ENCODE measurements around the gene COA4. TPM values are rescaled to one million over a fixed set of nuclear protein-coding genes. Genes with fewer than 3 reads are reported as not detected.
A peak's percentile ranks its signal among the peaks of the same experiment; 100 is the strongest.

The COA4 gene
- total RNA-seq, 1 experiment from 2014 or later: 112 TPM

DNA sequence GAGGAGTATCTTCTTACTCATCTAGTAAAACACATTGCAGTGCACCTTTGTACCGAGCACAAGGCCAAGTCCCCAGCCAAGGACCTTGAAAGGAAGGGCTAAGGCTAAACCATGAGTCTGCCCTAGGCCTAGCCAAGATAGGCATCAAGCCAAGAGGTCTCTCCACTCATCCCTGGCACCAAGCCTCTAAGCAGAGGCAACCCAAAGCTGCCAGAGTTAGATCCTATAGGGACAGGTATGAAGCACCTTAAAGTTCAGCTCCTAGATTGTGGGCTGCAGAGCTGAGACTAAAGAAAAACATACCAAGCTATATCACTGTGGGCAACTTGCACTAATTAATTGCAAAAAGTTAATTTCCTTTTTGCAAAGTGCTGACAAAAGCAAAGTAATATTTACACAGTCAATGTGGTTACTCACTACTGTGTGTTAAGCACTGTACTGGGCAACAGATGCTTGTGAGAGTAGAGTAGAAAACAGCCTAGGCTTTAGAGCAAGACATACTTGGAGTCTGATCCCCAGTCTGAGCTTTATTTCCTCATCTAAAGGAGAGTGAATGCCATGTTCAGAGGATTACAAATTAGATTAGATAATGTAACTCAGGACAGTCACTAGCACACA is 7.2 kb downstream of the COA4 start:
- DNase-seq (ENCODE audit: low spot score): no peak
- in situ Hi-C loops (cut with HindIII; ENCODE audit: low sequenced_read_pairs): no loop called here

DNA sequence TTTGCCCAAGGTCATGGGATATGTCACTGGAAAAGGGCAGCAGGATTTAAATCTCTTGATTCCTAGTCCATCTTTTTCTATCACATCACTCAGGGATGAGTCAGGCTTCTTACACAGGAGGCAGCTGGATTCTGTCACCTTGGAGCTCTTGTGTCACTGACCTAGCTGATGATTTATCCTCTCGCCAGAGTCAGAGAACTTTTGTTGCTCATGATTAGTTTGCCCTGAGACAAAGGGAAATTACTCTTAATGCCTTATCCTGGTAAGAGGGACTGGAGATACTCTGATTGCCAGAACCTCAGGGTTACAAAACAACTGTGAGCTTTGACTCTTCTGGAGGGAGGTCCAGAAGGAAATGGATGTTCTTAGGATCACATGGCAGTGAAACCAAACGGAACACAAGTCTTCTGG is 10.1 kb downstream of the COA4 start:
- in situ Hi-C loops (cut with HindIII; ENCODE audit: low sequenced_read_pairs): no loop called here
- no peak for DNase-seq (ENCODE audit: low spot score)

DNA sequence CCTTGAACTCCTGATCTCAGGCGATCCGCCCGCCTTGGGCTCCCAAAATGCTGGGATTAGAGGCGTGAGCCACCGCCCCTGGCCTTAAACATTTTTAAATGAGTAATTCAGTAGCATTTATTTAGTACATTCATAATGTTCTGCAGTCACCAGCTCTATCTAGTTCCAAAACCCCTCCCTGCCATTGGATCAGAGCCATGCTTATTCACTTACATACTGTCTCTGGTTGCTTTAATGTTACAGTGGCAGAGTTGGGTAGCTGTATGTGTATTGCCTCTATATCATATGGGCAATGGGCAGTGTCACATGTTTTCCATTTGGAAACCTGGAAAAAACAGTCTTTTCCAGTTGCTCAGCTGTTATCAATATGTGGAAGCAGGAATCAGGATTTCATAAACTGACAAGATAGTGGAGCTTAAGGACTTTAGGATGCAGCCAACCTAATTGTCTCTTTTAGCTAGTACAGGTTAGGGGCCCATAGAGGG is 10.5 kb downstream of the COA4 start:
- in situ Hi-C loops (cut with HindIII; ENCODE audit: low sequenced_read_pairs): no loop called here
- no peak for DNase-seq (ENCODE audit: low spot score)

DNA sequence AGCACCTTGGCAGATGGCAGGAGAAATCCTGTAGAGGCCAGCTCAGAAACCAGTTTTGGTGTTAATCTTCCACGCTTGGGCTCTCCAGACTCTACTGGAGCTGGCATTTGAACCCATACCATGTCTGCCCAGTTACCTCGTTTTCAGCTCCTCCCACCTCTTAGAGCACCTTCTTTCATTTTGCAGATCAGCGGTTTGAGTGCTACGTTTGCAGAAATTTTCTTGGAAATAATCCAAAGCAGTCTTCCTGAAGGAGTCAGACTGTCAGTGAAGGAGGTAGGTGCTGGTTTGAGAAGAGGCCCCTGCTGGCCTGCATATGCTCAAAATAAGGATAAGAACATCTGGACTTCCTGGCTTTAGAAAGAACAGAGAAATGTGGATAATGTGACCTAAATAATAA is 13.7 kb downstream of the COA4 start:
- in situ Hi-C loops (cut with HindIII; ENCODE audit: low sequenced_read_pairs): no loop called here
- DNase-seq (ENCODE audit: low spot score): no peak

DNA sequence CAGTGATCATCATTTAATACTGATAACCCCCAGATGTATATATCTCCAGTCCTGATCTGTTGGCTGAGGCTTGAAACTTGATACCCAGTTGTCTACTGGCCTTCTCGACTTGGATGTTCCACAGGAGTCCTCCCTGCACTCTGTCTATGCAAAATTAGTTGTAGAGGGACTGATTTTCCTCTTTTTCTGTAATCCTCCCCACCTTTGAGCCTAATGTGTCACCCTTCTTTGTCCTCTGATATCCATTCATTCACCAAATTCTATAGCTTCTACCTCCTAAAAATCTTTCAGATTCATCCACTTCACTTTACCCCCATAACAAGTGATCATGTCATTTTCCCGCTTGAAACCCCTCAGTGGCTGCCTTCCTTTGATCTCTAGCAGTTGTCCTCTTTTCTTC is 16.4 kb downstream of the COA4 start:
- in situ Hi-C loops (cut with HindIII; ENCODE audit: low sequenced_read_pairs): no loop called here

DNA sequence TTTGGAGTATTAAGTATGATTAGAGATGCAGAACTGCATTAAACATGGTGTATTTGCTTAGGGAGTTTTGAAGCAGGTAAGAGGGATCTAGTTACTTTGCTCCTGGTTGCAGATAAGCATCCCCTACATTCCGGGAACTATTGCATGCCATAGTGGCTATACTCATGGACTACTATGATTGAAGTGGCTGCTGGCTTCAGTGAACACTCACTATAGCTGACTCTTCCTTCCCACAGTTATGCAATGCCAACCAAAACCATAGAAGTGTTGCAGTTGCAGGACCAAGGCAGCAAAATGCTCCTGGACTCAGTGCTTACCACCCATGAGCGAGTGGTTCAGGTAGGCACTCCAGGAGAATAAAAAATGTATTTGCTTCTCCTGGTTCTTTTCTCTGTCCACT is 17.0 kb downstream of the COA4 start:
- no peak for DNase-seq (ENCODE audit: low spot score)
- in situ Hi-C loops (cut with HindIII; ENCODE audit: low sequenced_read_pairs): no loop called here

More for the DNA sequence above, 16.4 kb downstream of the COA4 start:
- DNase-seq (ENCODE audit: low spot score): no peak

DNA sequence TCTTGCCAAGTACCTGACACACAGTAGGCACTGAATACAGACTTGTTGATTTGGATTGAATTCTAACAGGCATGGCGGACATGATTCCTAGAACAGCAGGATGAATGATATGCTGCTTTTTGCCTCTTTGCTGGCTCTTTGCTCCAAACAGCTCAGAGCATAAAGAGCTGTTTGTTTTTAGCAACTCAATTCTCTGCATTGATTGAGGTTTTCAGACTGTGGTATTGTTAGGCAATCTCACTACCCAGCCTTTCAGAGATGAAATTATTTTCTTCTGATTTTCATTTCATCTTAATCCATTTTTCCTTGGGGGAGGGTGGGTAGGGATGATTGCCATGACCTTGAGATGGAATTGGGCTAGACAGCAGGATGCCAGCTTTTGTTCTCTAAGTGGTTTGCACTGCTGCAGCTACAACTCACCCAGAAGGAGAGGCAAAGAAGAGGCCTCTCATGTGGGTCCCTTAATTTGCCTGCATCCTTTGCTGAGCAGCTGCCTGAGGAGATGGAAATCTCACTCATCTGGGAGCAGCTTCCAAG is 20.5 kb downstream of the COA4 start:
- in situ Hi-C loops (cut with HindIII; ENCODE audit: low sequenced_read_pairs): no loop called here
- no peak for DNase-seq (ENCODE audit: low spot score)

DNA sequence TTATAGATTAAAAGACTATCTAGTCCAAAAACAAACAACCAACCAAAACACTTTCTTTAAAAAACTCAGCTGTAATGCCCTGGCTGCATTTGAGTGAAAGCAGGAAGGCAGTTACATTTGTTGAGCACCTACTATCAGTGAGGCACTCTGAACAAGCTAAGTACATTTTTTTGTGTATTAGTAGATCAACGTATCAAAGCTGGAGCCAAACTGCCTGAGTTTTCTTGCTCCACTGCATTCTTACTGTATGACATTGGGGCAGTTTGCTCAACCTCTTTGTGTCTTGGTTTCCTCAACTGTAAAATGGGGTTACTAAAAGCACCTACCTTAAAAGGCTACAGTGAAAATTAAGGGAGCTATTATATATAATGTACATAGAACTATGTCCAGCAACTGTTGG is 22.0 kb downstream of the COA4 start:
- in situ Hi-C loops (cut with HindIII; ENCODE audit: low sequenced_read_pairs): no loop called here
- no peak for DNase-seq (ENCODE audit: low spot score)

DNA sequence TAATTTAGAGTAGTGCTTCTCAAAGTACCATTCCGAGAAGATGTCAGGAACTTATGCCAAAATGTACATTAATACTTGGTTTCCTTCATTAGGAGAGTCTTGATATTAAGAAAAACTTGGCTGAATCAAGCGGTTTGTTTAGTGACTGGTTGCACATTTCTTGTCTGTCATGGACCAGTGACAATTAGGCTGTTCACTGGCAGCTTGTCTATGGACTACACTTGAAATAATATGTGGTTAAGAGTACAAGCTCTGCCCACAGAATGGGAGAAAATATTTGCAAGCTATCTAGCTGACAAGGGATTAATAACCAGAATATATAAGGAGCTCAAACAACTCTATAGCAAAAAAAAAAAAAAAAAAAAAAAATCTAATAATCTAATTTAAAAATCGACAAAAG is 24.6 kb downstream of the COA4 start:
- in situ Hi-C loops (cut with HindIII; ENCODE audit: low sequenced_read_pairs): no loop called here
- DNase-seq (ENCODE audit: low spot score): no peak

DNA sequence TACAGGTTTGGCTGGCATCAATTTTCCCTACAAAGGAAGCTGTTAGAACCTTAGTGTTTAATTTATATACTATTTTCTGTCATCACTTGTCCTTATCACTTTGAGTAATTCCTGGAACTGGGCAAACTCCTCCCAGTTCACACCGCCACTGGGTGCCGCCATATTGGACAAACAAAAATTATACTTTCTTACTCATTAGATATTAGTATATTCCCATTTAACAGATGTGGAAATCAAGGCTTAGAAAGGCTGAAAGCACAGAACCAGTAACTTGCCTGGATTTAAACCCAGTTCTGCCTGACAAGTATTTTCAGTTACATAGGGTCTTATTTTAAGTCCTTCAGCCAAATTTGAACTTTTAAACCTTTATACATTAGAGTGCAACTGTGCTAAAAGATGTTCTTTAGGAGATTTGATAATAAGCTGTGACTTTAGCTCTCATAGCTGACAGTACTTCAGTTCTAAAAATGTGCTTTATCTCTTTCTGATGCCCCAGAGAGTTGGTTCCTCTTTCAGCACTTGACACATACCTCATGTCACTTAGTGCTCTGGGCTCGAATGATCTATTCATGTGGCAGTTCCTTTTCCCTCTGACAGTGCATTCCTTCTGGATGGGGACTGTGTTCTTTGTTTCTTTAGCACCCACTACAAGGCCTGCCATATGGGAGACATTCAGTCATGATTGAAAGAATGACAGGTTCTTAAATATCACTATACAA is 25.4 kb downstream of the COA4 start:
- in situ Hi-C loops (cut with HindIII; ENCODE audit: low sequenced_read_pairs): no loop called here

DNA sequence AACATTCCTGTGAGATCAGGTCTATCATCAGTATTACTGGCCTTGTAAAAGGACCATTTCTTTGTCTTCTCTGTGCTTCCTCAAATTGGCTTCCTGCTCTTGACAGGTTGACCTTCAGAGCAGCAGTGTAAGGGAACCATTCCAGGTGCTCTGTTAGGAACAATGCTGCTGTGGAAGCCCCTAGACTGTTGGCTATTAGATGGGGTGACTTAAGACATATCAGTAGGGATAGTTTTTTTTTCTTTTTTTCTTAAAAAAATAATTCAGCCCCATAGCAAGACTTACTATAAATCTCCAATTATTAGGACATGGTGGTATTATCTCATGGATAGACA is 37.6 kb downstream of the COA4 start:
- in situ Hi-C loops (cut with HindIII; ENCODE audit: low sequenced_read_pairs): no loop called here
- no peak for DNase-seq (ENCODE audit: low spot score)

More for the DNA sequence above, 25.4 kb downstream of the COA4 start:
- DNase-seq (ENCODE audit: low spot score): no peak

DNA sequence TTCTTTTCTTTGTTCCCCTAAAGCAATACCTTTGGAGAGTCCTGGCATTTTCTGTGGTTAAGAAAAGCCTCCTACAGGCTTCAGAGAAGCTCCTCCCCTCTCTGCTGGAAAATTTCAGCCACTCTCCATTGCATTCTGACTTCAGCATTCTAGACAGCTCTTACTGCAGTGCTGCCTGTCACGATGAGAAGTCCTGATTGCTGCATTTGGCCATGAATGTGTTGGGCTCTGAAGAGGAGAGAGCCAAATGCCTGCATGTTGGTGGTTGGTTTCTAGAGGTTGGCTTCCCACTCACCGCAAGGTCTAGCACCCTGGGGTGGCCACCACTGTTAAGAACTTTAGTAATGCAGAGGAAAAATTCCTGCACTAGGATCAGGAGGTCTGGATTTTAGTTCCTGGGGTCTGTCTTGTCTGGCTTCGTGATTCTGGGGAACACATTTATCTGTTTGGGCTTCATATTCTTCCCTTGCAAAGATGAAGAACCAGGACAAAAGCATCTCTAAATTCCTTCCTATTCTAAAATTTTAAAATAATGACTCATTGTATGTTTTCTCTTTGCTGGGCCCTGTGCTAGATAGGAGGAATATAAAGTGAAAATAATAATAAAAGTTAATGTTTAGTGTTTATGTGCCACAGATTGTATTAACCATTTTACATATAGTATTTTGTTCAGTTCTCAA is 38.1 kb downstream of the COA4 start:
- in situ Hi-C loops (cut with HindIII; ENCODE audit: low sequenced_read_pairs): no loop called here
- peak; percentile 17 for DNase-seq (ENCODE audit: low spot score)

DNA sequence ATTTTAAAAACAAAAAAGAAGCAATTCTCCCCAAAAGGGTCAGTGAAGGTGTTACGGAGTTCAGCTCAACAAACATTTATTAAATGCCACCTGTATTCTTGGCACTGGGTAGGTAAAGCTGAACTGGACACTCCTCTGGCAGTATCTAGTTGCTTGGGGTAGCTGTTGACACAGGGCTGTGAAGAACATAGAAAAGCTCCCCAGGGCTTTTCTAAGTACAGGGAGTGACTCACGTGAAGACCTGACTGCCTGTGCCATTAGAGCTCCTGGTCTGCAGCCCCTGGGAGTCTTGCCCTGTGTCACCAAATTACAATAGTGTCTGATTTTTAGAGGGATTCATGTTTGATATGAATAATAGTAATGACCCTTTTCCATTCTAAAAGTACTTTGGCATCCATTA is 43.6 kb downstream of the COA4 start:
- no peak for DNase-seq (ENCODE audit: low spot score)
- in situ Hi-C loops (cut with HindIII; ENCODE audit: low sequenced_read_pairs): no loop called here

DNA sequence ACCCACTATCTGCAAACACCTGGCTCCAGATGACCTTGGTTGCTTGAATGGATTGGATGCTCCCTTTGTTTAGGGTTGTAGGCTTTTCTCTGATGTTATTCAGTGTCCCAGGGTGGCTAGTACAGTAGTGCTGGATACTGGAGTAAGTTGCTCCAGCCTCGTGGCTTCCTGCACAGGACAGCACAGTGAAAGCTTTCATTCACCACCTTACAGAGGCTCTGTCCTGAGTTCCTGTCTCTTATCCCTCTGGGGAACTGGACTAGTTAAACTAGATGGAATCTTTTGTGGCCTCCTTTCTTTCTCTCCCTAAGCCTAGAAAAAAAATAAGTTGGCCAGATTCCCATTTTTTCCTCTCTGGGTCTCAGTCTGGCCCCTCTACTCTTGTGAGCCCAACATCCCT is 46.4 kb downstream of the COA4 start:
- no peak for DNase-seq (ENCODE audit: low spot score)
- in situ Hi-C loops (cut with HindIII; ENCODE audit: low sequenced_read_pairs): no loop called here

Other genes with a start within 250 kb of the COA4 start
- 2.6 and 18.0 TPM in 2 replicates for gene PLEKHB1, start 230.3 kb downstream of the COA4 start, total RNA-seq (2014; rRNA removed; shearing (Covaris generic))
- 76.6 and 101 TPM in 2 replicates for gene RAB6A, start 115.8 kb downstream of the COA4 start, total RNA-seq (2014; rRNA removed; shearing (Covaris generic))
- gene MRPL48, start 89.0 kb downstream of the COA4 start, total RNA-seq (2014; rRNA removed; shearing (Covaris generic)): 53.5 and 86.0 TPM in 2 replicates
- 13.5 and 16.6 TPM in 2 replicates for gene PAAF1, start 153 bp upstream of the COA4 start, total RNA-seq (2014; rRNA removed; shearing (Covaris generic))
- 1.8 and 4.6 TPM in 2 replicates for gene DNAJB13, start 74.2 kb upstream of the COA4 start, total RNA-seq (2014; rRNA removed; shearing (Covaris generic))
- 61.2 and 80.1 TPM in 2 replicates for gene UCP2, start 106.0 kb upstream of the COA4 start, total RNA-seq (2014; rRNA removed; shearing (Covaris generic))
- 0.17 TPM in 1 of 2 replicates, not detected in the other for gene UCP3, start 132.2 kb upstream of the COA4 start, total RNA-seq (2014; rRNA removed; shearing (Covaris generic))